ENCODE measurements around the gene OSBPL7.

The OSBPL7 gene

GRCh38 chr17:47811709-47812108, 9.9 kb downstream of the OSBPL7 start:
- no peak overlapping the region for H3K9ac ChIP-seq (ENCODE audit: low read depth, low read length)
- peaks cover 8% of the 10 kb centered on the region; the same call in 1 of the 2 replicates for H3K4me1 ChIP-seq (ENCODE audit: insufficient read depth, low read length)
- 0 out of 2 replicates have a peak, but pooled peaks cover 5% of the 10 kb centered on the region for H3K36me3 ChIP-seq (ENCODE audit: insufficient read depth, low read length)
- no peaks in the 10 kb centered on the region for H3K9me3 ChIP-seq (ENCODE audit: control insufficient read depth, insufficient read depth, low read length)

GRCh38 chr17:47810901-47811635, 10.5 kb downstream of the OSBPL7 start:
- H3K36me3 ChIP-seq (ENCODE audit: insufficient read depth, low read length) = 0 out of 2 replicates have a peak, but pooled peaks cover 5% of the 10 kb centered on the region
- no peak overlapping the region for H3K9ac ChIP-seq (ENCODE audit: low read depth, low read length)
- no peaks in the 10 kb centered on the region for H3K9me3 ChIP-seq (ENCODE audit: control insufficient read depth, insufficient read depth, low read length)
- H3K4me1 ChIP-seq (ENCODE audit: insufficient read depth, low read length) = peaks cover 8% of the 10 kb centered on the region; the same call in 1 of the 2 replicates

GRCh38 chr17:47810200-47810821, 11.3 kb downstream of the OSBPL7 start:
- H3K9me3 ChIP-seq (ENCODE audit: control insufficient read depth, insufficient read depth, low read length) = no peaks in the 10 kb centered on the region
- H3K9ac ChIP-seq (ENCODE audit: low read depth, low read length) = no peak overlapping the region
- H3K4me1 ChIP-seq (ENCODE audit: insufficient read depth, low read length) = peaks cover 8% of the 10 kb centered on the region; the same call in 1 of the 2 replicates
- 0 out of 2 replicates have a peak, but pooled peaks cover 5% of the 10 kb centered on the region for H3K36me3 ChIP-seq (ENCODE audit: insufficient read depth, low read length)

DNA sequence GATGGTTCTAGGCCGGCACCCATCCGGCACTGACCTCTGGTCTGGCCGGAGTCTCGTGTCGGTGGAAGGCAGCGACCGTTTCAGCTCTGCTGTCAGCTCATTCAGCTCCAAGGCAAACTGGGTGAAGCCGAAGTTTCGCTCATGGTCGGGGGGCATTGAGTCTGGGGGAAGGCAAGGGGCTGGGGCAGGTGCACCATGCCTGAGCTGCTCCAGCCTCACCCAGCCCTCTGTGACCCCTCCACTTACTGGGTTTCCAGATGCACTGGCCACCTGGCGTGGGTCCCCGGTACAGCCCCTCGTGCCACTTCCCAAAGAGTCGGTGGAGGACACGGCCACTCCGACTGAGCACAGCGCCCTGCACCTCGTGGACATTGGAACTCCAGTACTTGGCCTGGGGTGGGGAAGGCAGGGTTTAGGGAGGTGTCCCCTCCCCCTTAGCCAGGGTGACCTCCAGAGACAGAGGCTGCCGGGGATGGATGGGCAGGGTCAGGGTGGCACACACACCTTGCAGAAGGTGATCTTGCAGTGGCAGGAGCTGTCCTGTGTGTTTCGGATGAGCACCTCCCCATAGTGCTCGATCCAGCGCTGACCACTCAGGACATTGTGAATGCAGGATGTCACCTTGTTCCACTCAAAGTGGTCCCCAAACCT, 12.6 kb downstream of the OSBPL7 start:
- H3K9me3 ChIP-seq (ENCODE audit: control insufficient read depth, insufficient read depth, low read length) = no peaks in the 10 kb centered on the region
- H3K4me1 ChIP-seq (ENCODE audit: insufficient read depth, low read length) = peaks cover 8% of the 10 kb centered on the region; the same call in 1 of the 2 replicates
- H3K9ac ChIP-seq (ENCODE audit: low read depth, low read length) = no peak overlapping the region
- no peaks in the 10 kb centered on the region for H3K36me3 ChIP-seq (ENCODE audit: insufficient read depth, low read length)

DNA sequence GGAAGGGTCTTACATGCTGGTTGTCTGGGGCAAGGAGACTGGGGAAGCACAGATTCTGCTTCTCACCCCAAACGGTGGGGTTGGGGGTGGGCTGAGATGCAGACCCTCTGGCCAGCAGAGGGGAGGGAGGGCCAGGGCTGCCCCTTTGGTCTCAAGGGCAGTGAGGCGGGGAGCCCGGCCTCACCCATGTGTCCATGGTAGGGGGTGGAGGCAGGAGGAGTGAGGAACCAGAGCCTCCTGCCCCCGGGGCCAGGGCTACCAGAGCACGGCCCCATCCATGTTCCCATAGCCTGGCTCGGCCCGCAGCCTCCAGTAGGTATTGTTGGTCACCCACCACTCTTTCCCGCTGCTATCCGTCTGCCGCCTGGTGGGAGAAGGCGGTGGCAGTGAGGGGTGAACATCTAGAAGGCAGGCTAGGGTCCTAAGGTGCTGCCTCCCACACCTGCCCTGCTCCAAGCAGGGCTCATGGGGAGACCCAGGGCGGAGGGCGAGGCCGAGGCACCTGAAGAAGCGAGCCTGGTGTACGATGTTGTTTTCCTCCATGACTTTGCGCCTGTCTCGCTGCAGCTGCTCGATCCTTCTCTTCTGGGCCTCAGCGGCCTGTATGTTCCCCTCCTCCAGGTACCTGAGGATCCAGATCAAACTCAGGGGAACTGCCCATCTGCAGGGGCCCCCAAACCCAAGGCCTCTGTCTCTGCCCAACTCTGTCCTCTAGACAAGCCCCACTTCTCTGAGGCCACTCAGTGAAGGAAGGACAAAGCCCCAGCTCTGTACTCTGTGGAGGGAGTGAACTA, 13.4 kb downstream of the OSBPL7 start:
- Histone ChIP-seq H3K36me3 (ENCODE audit: insufficient read depth, low read length) (no peaks in the 10 kb centered on the region), H3K9me3 (ENCODE audit: control insufficient read depth, insufficient read depth, low read length) (no peaks in the 10 kb centered on the region), H3K9ac (ENCODE audit: low read depth, low read length) (no peak overlapping the region), H3K4me1 (ENCODE audit: insufficient read depth, low read length) (peaks cover 8% of the 10 kb centered on the region; the same call in 1 of the 2 replicates)

DNA sequence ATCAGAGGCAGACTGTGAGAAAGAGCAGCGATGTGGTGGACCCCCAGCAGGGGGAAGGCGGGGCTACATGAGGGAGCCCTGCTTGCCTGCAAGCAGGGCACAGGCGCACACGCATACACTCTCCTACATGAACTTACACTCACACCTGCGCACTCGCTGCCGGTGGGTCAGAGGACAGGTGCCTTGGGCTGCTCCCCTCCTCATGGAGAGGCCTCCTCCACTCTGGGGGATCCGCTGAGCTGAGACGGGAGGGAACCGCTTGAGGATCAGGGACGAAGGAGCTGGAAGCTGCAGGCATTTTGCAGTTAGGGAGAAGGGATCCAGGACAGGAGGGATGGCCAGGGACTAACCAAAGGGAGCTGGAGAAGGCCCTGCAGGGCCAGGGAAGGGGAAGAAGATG, 14.2 kb downstream of the OSBPL7 start:
- H3K9ac ChIP-seq (ENCODE audit: low read depth, low read length) = no peak overlapping the region
- no peaks in the 10 kb centered on the region for H3K36me3 ChIP-seq (ENCODE audit: insufficient read depth, low read length)
- H3K9me3 ChIP-seq (ENCODE audit: control insufficient read depth, insufficient read depth, low read length) = no peaks in the 10 kb centered on the region
- H3K4me1 ChIP-seq (ENCODE audit: insufficient read depth, low read length) = peaks cover 8% of the 10 kb centered on the region; the same call in 1 of the 2 replicates

DNA sequence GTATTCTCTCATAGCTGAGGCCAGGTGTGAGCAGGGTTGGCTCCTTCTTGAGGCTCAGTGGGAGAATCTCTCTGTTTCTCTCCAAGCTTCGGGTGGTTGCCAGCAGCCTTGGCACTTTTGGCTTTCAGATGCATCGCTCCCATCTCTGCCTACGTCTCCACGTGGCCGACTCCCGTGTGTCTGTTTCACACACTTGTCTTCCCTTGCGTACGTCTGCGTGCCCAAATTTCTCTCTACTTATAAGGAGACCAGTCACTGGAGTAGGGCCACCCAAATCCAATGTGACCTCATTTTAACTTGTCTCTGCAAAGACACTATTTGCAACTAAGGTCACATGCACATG, 14.7 kb downstream of the OSBPL7 start:
- Histone ChIP-seq H3K4me1 (ENCODE audit: insufficient read depth, low read length) (peaks cover 8% of the 10 kb centered on the region; the same call in 1 of the 2 replicates), H3K9me3 (ENCODE audit: control insufficient read depth, insufficient read depth, low read length) (no peaks in the 10 kb centered on the region), H3K36me3 (ENCODE audit: insufficient read depth, low read length) (no peaks in the 10 kb centered on the region), H3K9ac (ENCODE audit: low read depth, low read length) (no peak overlapping the region)

GRCh38 chr17:47806026-47806912, 15.3 kb downstream of the OSBPL7 start:
- H3K4me1 ChIP-seq (ENCODE audit: insufficient read depth, low read length) = peaks cover 8% of the 10 kb centered on the region; the same call in 1 of the 2 replicates
- H3K9me3 ChIP-seq (ENCODE audit: control insufficient read depth, insufficient read depth, low read length) = no peaks in the 10 kb centered on the region
- H3K9ac ChIP-seq (ENCODE audit: low read depth, low read length) = no peak overlapping the region
- no peaks in the 10 kb centered on the region for H3K36me3 ChIP-seq (ENCODE audit: insufficient read depth, low read length)

DNA sequence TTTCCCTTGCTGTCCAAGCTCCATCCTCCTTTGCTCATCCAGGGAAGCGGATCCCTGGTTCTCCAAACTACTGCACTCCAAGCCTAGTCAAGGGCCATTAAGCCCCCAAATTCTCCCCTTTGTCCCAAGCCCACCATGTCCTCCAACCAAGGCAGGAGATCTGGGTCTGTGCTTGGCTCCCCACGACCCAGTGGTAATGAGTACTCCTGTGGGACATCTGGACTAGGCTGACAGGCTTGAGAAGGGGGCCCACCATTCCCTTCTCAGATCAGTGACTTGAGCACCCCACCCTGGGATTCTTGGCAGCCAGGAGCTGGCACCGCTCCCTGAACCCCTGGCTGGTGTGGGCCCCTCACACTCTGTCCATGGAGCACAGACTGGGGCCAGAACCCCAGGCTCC, 17.1 kb downstream of the OSBPL7 start:
- H3K4me1 ChIP-seq (ENCODE audit: insufficient read depth, low read length) = no peaks in the 10 kb centered on the region
- H3K36me3 ChIP-seq (ENCODE audit: insufficient read depth, low read length) = no peaks in the 10 kb centered on the region
- no peak overlapping the region for H3K9ac ChIP-seq (ENCODE audit: low read depth, low read length)
- no peaks in the 10 kb centered on the region for H3K9me3 ChIP-seq (ENCODE audit: control insufficient read depth, insufficient read depth, low read length)

DNA sequence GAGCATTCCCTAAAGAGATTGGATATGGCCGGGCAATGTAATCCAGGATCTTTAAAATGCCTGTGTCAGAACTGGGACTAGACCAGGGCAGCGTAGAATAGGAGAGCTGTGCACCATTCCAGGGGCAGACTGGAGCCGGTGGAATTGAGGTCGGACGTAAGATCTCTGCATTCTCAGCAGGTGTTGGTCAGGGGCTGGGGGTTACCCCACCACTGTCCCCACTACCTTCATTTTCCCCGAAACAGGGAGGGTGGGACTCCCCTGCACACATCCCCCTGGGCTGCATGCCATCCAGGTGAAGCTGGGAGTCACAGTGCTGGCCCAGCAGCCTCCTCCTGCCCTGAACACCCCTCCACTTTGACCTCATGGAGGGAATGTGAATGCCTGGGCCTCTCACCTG, 17.8 kb downstream of the OSBPL7 start:
- no peak overlapping the region for H3K9ac ChIP-seq (ENCODE audit: low read depth, low read length)

DNA sequence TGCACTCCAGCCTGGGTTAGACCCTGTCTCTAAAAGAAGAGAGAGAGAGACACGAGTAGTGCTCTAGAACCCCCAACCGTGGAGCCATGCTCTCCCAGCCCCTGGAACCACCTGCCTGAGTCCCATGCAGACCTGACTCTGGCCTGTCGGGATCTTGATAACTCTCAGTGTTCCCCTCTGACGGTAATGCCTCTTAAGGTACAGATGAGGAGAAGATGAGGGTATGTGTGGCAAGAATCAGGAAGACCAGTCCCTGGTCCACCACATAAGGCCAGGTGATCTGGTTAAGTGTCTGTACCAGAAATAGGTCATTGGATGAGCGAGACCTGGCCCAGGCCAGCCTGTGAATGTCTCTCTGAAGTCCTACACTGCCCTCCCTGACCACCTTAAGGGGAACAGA, 18.4 kb downstream of the OSBPL7 start:
- Histone ChIP-seq H3K9me3 (ENCODE audit: control insufficient read depth, insufficient read depth, low read length) (no peaks in the 10 kb centered on the region), H3K9ac (ENCODE audit: low read depth, low read length) (no peak overlapping the region), H3K4me1 (ENCODE audit: insufficient read depth, low read length) (no peaks in the 10 kb centered on the region), H3K36me3 (ENCODE audit: insufficient read depth, low read length) (no peaks in the 10 kb centered on the region)

More for the DNA sequence above, 17.8 kb downstream of the OSBPL7 start:
- Histone ChIP-seq H3K4me1 (ENCODE audit: insufficient read depth, low read length) (no peaks in the 10 kb centered on the region), H3K36me3 (ENCODE audit: insufficient read depth, low read length) (no peaks in the 10 kb centered on the region), H3K9me3 (ENCODE audit: control insufficient read depth, insufficient read depth, low read length) (no peaks in the 10 kb centered on the region)

DNA sequence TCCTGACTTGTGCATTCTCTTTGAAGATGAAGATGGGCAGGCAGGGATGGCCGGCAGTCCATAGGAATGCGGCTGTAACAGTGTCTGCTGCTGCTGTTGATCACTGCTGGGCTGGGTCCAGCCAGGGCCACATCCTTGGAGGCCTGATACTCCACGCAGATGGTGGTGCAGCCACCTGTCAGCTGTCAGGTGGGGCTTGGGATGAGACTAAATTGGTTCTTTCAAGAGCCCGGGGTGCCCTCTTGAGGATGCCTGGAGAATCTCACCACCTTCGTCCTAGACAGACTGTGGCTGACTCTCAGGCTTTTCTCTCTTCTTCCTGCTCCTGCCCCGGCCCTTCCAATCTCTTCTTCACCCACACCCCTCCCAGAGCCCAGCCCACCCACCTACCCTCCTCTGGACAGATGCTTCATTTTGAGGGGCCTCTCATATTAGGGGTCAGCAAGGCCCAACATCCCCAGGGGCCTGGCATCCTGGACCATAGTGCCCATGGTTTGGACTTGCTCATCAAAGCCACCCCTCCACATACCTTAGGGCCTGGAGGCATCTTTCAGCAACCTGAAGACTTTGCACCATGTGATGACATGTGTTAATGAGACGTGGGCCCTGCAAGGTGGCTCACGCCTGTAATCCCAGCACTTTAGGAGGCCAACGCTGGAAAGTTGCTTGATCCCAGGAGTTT, 19.1 kb downstream of the OSBPL7 start:
- no peaks in the 10 kb centered on the region for H3K36me3 ChIP-seq (ENCODE audit: insufficient read depth, low read length)
- no peak overlapping the region for H3K9ac ChIP-seq (ENCODE audit: low read depth, low read length)
- no peaks in the 10 kb centered on the region for H3K4me1 ChIP-seq (ENCODE audit: insufficient read depth, low read length)
- H3K9me3 ChIP-seq (ENCODE audit: control insufficient read depth, insufficient read depth, low read length) = no peaks in the 10 kb centered on the region

GRCh38 chr17:47801906-47802305, 19.7 kb downstream of the OSBPL7 start:
- H3K4me1 ChIP-seq (ENCODE audit: insufficient read depth, low read length) = no peaks in the 10 kb centered on the region
- H3K9ac ChIP-seq (ENCODE audit: low read depth, low read length) = no peak overlapping the region

More at GRCh38 chr17:47801906-47802305, 19.7 kb downstream of the OSBPL7 start:
- Histone ChIP-seq H3K36me3 (ENCODE audit: insufficient read depth, low read length) (no peaks in the 10 kb centered on the region), H3K9me3 (ENCODE audit: control insufficient read depth, insufficient read depth, low read length) (no peaks in the 10 kb centered on the region)

Data from ES-I3 (cell line).